NCI-H460 (cell line): ENCODE results near the gene DNAL1. TPM values are rescaled to one million over a fixed set of nuclear protein-coding genes. Genes with fewer than 3 reads are reported as not detected.
A peak's percentile ranks its signal among the peaks of the same experiment; 100 is the strongest.

Experiments used
- DNase-seq: peaks from one replicate; pipeline ENCODE4 v3.0.0-alpha.2; 2016; ENCODE audit warnings: low read depth; ENCODE audit errors: extremely low read depth
- total RNA-seq: library from RNA; depleted of rRNA; stranded (reverse); fragments of >200 nt; shearing (Covaris generic); gene quantifications from 2 replicates; pipeline ENCODE4 v1.2.3, GENCODE V29; 2014

Gene DNAL1
- total RNA-seq, 1 experiment from 2014 or later, result 30.7 TPM

- no peak for DNase-seq
Observed at GRCh38 chr14:73722581-73722980, 77.8 kb downstream of the DNAL1 start.

- DNase-seq, result peak; percentile 33
Observed at GRCh38 chr14:73723406-73723796, 78.6 kb downstream of the DNAL1 start.

GRCh38 chr14:73723797-73724661 lies 79.2 kb downstream of the DNAL1 start:
- DNase-seq, result peak; percentile 98

- no peak for DNase-seq
Observed at GRCh38 chr14:73724696-73725095, 79.9 kb downstream of the DNAL1 start.

GRCh38 chr14:73725116-73726024 lies 80.6 kb downstream of the DNAL1 start:
- no peak for DNase-seq

- DNase-seq, result no peak
Observed at GRCh38 chr14:73726025-73726961, 81.5 kb downstream of the DNAL1 start.

DNA sequence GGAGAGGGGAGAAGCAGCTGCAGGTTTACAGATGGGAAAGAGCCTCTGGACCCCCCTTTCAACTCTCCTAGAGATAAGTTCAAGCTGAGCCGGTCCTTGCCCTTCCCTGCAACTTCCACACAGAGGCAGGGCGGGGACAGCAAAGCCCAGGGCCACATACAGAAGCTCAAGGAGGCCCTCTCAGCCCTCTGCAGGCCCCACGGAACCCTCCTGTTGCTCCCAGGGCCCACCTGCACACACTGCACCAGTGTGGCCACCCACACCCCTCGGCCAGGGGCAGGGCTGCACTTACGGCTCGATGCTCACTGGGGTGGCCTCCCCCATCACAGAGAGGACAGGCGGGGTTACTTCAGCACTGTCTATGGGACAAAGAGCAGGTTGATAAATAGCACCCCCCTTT lies 82.4 kb downstream of the DNAL1 start:
- DNase-seq, result no peak

- peak; percentile 87 for DNase-seq
Observed at GRCh38 chr14:73728717-73729330, 84.0 kb downstream of the DNAL1 start.

DNA sequence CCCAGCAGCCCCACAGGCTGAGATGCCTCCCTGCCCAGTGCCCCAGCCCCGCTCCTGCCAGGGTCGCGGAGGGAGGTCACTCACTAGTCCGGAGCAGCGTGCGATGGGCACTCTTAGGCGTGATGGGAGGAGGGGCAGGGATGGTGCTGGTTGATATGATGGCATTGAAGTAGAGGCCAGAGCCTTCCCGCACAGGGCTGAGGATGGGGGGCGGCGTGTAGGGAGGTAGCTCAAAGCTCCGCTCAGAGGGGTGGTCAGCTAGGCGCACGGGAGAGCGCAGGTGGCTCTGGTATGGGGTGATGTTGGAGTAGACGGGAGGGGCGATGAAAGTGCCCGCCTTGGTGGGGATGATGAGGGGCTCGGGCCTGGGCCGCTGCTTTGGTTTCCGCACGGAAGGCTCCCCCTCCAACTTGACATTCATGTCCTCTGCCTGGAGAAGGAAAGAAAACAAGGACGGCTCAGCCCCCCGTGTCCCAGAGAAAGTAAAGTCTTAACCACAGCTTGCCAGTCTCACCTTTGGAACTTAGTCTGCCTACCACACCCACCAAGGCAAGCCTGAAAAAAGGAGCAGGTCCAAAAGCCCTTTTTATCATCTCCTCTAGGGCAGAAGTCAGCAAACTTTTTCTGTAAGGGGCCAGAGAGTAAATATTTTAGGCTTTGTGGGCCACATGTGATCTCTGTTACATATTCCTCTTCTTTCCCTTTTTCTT lies 84.9 kb downstream of the DNAL1 start:
- no peak for DNase-seq

DNA sequence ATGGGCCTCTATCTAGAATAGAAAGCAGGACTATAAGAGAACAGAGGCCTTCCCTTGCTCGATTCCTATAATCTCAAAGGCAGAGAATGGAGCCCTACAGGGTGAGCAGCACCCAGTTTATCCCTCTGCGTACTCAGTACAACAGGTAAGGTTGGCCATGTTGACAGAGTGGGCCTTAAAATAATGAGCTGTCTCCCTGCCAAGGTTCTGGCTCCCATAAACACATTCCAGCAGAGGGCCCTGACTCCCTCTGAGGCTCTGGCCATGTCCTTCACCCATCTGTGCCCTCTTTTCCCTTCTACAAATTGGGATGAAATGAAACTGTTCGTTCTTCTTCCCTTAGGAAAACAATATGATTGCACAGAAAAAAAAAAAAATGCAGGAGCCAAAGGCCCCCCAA lies 86.3 kb downstream of the DNAL1 start:
- no peak for DNase-seq

GRCh38 chr14:73732006-73732405 lies 87.2 kb downstream of the DNAL1 start:
- no peak for DNase-seq

GRCh38 chr14:73736842-73737241 lies 92.1 kb downstream of the DNAL1 start:
- no peak for DNase-seq

DNA sequence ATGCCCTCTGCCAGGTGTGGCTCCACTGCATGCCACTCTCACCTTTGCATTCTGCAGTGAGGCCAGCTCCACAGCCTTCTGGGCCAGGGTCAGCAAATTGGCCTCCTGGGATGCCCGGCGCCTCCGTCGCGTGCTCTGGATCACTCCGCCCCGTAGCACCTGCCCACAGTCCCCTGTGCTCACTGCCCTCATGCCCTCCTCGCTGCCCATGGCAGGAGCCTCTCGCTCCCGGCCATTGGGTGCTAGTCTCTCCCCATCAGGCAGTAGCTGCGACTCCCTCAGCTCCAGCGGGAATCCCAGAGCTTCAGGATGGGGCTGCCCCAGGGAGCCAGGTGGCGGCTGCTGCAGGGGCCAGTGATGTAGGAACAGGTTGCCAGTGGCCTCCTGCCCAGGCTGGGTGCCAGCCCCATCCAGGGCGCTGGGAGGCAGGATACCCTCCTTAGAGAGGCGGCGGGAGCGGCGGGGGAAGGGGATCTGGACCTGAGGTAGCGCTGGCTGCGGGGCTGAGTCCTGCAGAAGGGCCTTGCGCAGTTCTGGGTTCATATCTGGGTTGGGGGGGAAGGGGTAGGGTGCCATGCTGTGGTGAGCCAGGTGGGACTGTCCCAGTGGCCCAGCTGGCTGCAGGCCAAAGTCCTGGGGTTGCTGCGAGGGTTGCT lies 93.9 kb downstream of the DNAL1 start:
- no peak for DNase-seq

DNA sequence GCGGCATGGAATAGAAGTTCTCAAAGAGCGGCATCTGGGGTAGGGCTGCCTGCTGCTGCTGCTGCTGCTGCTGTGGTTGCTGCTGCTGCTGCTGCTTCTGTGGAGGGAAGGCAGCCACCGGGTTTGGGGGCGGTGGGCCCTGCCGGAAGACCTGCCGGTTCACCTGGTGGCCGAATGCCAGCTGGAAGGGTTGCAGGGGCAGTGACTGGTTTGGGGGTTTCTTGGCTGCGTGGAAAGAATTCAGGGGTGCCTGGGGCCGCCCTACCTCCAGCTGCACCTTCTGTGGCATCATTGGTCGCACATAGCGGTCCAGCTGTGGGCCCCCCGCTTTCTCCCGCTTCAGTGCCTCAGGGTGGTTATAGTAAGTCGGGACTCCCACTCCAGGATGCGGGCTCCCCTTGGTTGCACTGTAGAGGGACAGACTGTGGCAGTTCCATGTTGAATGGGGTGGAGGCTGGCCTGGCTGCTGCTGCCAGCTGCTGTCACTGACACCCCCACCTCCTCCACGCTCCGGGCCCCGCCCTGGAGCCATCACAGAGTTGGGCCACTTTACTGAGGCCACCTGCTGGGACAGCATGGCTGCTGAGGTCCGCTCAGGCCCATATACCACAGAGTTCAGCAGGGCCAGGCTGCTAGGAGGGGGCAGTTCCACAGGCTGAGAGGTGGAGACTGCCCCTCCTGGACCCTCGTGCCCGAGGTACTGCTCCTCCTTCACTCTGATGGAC lies 94.5 kb downstream of the DNAL1 start:
- DNase-seq, result no peak

GRCh38 chr14:73739899-73740617 lies 95.3 kb downstream of the DNAL1 start:
- DNase-seq, result no peak

DNA sequence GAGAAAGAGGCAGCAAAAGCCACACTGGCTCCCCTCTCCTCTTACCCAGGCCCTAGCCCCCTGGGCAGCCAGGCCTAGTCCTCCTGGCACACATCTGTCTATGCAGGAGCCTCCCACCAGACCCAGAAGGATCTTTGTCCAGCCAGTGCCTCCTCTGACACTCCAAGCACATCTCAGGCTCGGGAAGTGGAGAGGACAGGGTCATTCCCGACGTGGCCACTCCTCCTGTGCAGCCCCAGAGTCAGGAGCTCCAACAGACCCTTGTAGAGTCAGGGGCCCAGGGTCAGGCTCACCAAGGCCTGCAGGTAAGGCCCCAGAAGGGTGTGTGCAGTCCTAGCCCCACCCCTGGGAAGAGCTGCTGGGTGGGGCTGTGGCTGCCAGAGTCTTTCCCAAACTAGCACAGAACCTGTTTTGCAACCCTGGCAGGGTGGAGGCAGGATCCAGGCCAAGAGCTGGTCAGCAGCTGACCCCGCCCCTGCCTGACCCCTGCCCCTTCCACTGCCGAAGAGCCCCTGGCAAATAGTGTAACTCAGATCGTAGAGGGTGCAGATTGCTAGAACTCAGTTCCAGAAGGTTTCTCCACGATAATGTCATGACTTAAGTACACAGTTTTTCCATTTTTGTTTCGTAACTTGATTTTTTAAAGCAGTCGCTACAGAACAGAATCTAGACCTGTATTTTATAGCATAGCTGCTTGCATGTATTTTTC lies 96.0 kb downstream of the DNAL1 start:
- no peak for DNase-seq

DNA sequence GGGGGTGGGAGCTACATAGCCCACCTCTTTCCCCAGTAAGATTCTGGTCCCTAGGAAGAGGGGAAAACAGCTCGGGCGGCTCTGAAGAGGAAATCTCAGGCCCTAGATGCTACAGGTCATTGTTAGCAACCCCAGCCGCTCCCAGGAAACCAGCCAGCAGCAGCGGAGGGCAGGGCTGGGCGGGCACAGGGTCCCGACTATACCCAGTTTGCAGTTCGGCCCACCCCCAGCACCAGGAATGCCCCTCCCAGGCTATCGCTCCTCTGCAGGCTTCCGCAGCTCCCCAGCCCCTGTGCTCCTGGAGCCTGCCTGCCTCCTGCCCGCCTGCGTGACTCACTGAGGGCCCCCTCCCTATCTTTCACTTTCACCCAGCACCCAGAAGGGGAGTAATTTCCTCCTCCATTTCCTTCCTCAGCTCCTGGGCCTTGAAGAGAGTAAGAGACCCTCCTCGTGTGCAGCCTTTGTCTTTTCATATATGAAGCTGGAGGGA lies 96.6 kb downstream of the DNAL1 start:
- DNase-seq, result no peak
